Skin epidermis (tissue), 12 donors: Measurements from ENCODE around the gene COL25A1.
"Not testable (repeated sequence)": the region's sequence is repeated elsewhere in the genome, so short reads cannot be mapped to it uniquely, and the experiment has no call there.

Source experiments
- H3K27ac ChIP-seq, 21 experiments: fragments of 200-600 bp; sonication (generic) in 11 of 21; one replicate each; pipeline ENCODE4 v1.5.0; 2020; ENCODE audit warnings: mild to moderate bottlenecking in 3 of 21, inconsistent platforms in 2 of 21, moderate library complexity in 2 of 21
- H3K4me3 ChIP-seq, 7 experiments: fragments of 200-600 bp; sonication (generic) in 2 of 7; one replicate each; pipeline ENCODE4 v1.5.0; 2020; ENCODE audit warnings: inconsistent platforms in 2 of 7, mild to moderate bottlenecking in 2 of 7, moderate library complexity in 1 of 7

COL25A1 gene

GRCh38 chr4:109029987-109030386 is 272.5 kb downstream of the COL25A1 start:
- no peak overlapping the region for H3K4me3 ChIP-seq
- H3K27ac ChIP-seq, result no peak overlapping the region

GRCh38 chr4:109027016-109027500 is 275.4 kb downstream of the COL25A1 start:
- Histone ChIP-seq H3K4me3 (no peak overlapping the region), H3K27ac (no peak overlapping the region)

GRCh38 chr4:109026588-109026987 is 275.9 kb downstream of the COL25A1 start:
- no peak overlapping the region for H3K4me3 ChIP-seq
- H3K27ac ChIP-seq, result no peak overlapping the region

GRCh38 chr4:109025471-109026076 is 276.9 kb downstream of the COL25A1 start:
- Histone ChIP-seq H3K27ac (no peak overlapping the region), H3K4me3 (no peak overlapping the region)

GRCh38 chr4:109022961-109023360 is 279.5 kb downstream of the COL25A1 start:
- H3K4me3 ChIP-seq, result no peak overlapping the region
- H3K27ac ChIP-seq, result no peak overlapping the region

GRCh38 chr4:109021630-109022029 is 280.8 kb downstream of the COL25A1 start:
- not testable (repeated sequence) for H3K27ac ChIP-seq, H3K4me3 ChIP-seq

GRCh38 chr4:109020861-109021260 is 281.6 kb downstream of the COL25A1 start:
- H3K27ac ChIP-seq, result no peak overlapping the region

GRCh38 chr4:109016200-109016599 is 286.3 kb downstream of the COL25A1 start:
- Histone ChIP-seq H3K27ac (no peak overlapping the region), H3K4me3 (no peak overlapping the region)

More at GRCh38 chr4:109020861-109021260, 281.6 kb downstream of the COL25A1 start:
- H3K4me3 ChIP-seq, result no peak overlapping the region

- Histone ChIP-seq H3K27ac (no peak overlapping the region), H3K4me3 (no peak overlapping the region)
These were observed 287.0 kb downstream of the COL25A1 start for GRCh38 chr4:109015413-109015810.

GRCh38 chr4:109014593-109015412 is 287.7 kb downstream of the COL25A1 start:
- Histone ChIP-seq H3K27ac (no peak overlapping the region), H3K4me3 (no peak overlapping the region)

- no peak overlapping the region for H3K27ac ChIP-seq
These were observed 290.1 kb downstream of the COL25A1 start for GRCh38 chr4:109012286-109012880.

GRCh38 chr4:109011241-109012026 is 291.0 kb downstream of the COL25A1 start:
- H3K27ac ChIP-seq, result no peak overlapping the region

More at GRCh38 chr4:109012286-109012880, 290.1 kb downstream of the COL25A1 start:
- H3K4me3 ChIP-seq, result no peak overlapping the region

GRCh38 chr4:109010521-109010920 is 291.9 kb downstream of the COL25A1 start:
- no peak overlapping the region for H3K4me3 ChIP-seq
- no peak overlapping the region for H3K27ac ChIP-seq

More at GRCh38 chr4:109011241-109012026, 291.0 kb downstream of the COL25A1 start:
- H3K4me3 ChIP-seq, result no peak overlapping the region

- Histone ChIP-seq H3K4me3 (no peak overlapping the region), H3K27ac (no peak overlapping the region)
These were observed 292.5 kb downstream of the COL25A1 start for GRCh38 chr4:109009909-109010308.

GRCh38 chr4:109007976-109008375 is 294.5 kb downstream of the COL25A1 start:
- no peak overlapping the region for H3K27ac ChIP-seq
- no peak overlapping the region for H3K4me3 ChIP-seq

- H3K27ac ChIP-seq, result no peak overlapping the region
- H3K4me3 ChIP-seq, result no peak overlapping the region
These were observed 296.9 kb downstream of the COL25A1 start for GRCh38 chr4:109005523-109005922.

GRCh38 chr4:109004418-109004817 is 298.0 kb downstream of the COL25A1 start:
- H3K4me3 ChIP-seq, result no peak overlapping the region
- no peak overlapping the region for H3K27ac ChIP-seq

- Histone ChIP-seq H3K27ac (no peak overlapping the region), H3K4me3 (no peak overlapping the region)
These were observed 298.5 kb downstream of the COL25A1 start for GRCh38 chr4:109003964-109004363.

GRCh38 chr4:108991551-108992328 is 310.7 kb downstream of the COL25A1 start:
- Histone ChIP-seq H3K4me3 (no peak overlapping the region), H3K27ac (no peak overlapping the region)
